ENCODE results near the gene CUBN. TPM values are rescaled to one million over a fixed set of nuclear protein-coding genes. Genes with fewer than 3 reads are reported as not detected.

The CUBN gene
- total RNA-seq, 1 donor from 2014 or later: 0.32 TPM

DNA sequence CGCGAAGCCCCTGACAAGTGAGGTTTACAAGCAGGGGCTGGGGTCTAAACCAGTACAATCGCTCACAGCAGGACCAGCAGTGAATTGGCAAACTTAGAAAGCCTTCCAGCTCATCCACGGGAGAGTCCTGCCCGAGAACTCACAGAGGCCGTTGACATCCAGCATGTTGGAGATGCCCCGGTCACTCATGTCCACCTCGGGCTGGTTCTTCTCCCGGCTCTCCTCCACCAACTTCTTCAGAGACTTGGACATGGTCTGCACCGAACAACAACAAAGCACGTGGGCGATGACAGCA is 312.8 kb downstream of the CUBN start:
- H3K27ac Mint-ChIP-seq (ENCODE audit: unreplicated experiment): peak overlapping the region; percentile 91

GRCh38 chr10:16816171-16816570 is 313.4 kb downstream of the CUBN start:
- Mint-ChIP-seq H3K4me3 (ENCODE audit: unreplicated experiment) (peak overlapping the region; percentile 98), H3K9me3 (ENCODE audit: unreplicated experiment) (peaks cover 3% of the 10 kb centered on the region), H3K4me1 (ENCODE audit: low read depth, unreplicated experiment) (peaks cover 10% of the 10 kb centered on the region), H3K36me3 (ENCODE audit: unreplicated experiment) (no peaks in the 10 kb centered on the region), H3K27ac (ENCODE audit: unreplicated experiment) (no peak overlapping the region), H3K27me3 (ENCODE audit: unreplicated experiment) (peaks cover 2% of the 10 kb centered on the region)
- no peak for DNase-seq
- TF ChIP-seq, protein P1, sequence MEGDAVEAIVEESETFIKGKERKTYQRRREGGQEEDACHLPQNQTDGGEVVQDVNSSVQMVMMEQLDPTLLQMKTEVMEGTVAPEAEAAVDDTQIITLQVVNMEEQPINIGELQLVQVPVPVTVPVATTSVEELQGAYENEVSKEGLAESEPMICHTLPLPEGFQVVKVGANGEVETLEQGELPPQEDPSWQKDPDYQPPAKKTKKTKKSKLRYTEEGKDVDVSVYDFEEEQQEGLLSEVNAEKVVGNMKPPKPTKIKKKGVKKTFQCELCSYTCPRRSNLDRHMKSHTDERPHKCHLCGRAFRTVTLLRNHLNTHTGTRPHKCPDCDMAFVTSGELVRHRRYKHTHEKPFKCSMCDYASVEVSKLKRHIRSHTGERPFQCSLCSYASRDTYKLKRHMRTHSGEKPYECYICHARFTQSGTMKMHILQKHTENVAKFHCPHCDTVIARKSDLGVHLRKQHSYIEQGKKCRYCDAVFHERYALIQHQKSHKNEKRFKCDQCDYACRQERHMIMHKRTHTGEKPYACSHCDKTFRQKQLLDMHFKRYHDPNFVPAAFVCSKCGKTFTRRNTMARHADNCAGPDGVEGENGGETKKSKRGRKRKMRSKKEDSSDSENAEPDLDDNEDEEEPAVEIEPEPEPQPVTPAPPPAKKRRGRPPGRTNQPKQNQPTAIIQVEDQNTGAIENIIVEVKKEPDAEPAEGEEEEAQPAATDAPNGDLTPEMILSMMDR (IDR thresholded peaks at IDR 0.05; ENCODE audit: partially characterized antibody, unreplicated experiment): no peak

More for the DNA sequence above, 312.8 kb downstream of the CUBN start:
- peaks cover 4% of the 10 kb centered on the region for H3K36me3 Mint-ChIP-seq (ENCODE audit: unreplicated experiment)
- no peak for DNase-seq
- H3K9me3 Mint-ChIP-seq (ENCODE audit: unreplicated experiment): peaks cover 3% of the 10 kb centered on the region
- peaks cover 4% of the 10 kb centered on the region for H3K27me3 Mint-ChIP-seq (ENCODE audit: unreplicated experiment)
- peak overlapping the region; percentile 98 for H3K4me3 Mint-ChIP-seq (ENCODE audit: unreplicated experiment)
- H3K4me1 Mint-ChIP-seq (ENCODE audit: low read depth, unreplicated experiment): peaks cover 8% of the 10 kb centered on the region
- TF ChIP-seq, protein P1 (IDR thresholded peaks at IDR 0.05; ENCODE audit: partially characterized antibody, unreplicated experiment): no peak

- Mint-ChIP-seq H3K9me3 (ENCODE audit: unreplicated experiment) (peaks cover 4% of the 10 kb centered on the region), H3K27ac (ENCODE audit: unreplicated experiment) (no peak overlapping the region), H3K27me3 (ENCODE audit: unreplicated experiment) (peaks cover 2% of the 10 kb centered on the region), H3K4me3 (ENCODE audit: unreplicated experiment) (no peak overlapping the region), H3K36me3 (ENCODE audit: unreplicated experiment) (no peaks in the 10 kb centered on the region), H3K4me1 (ENCODE audit: low read depth, unreplicated experiment) (peaks cover 10% of the 10 kb centered on the region)
- DNase-seq: no peak
- TF ChIP-seq, protein P1 (IDR thresholded peaks at IDR 0.05; ENCODE audit: partially characterized antibody, unreplicated experiment): no peak
These were observed 315.6 kb downstream of the CUBN start for GRCh38 chr10:16814012-16814411.

DNA sequence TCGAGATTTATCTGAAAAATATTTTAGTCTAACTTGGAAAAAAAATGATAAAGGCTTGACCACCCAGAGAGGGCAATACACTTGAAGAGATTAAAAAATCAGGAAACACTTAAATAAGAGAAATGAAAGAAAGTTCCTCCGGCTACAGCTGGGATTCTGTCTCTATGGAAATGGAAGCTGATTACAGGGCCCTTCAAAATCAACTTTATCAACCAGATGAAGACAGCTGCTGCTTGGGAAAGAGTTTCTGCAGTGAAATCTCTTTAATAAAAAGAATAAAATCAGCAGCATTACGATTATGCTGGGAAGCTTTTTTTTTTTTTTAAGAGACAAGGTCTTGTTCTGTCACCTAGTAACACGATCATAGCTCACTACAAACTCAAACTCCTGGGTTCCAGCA is 316.9 kb downstream of the CUBN start:
- Mint-ChIP-seq H3K27me3 (ENCODE audit: unreplicated experiment) (peaks cover 2% of the 10 kb centered on the region), H3K36me3 (ENCODE audit: unreplicated experiment) (no peaks in the 10 kb centered on the region), H3K9me3 (ENCODE audit: unreplicated experiment) (peaks cover 4% of the 10 kb centered on the region), H3K27ac (ENCODE audit: unreplicated experiment) (no peak overlapping the region), H3K4me1 (ENCODE audit: low read depth, unreplicated experiment) (peaks cover 7% of the 10 kb centered on the region), H3K4me3 (ENCODE audit: unreplicated experiment) (no peak overlapping the region)
- no peak for DNase-seq
- TF ChIP-seq, protein P1 (IDR thresholded peaks at IDR 0.05; ENCODE audit: partially characterized antibody, unreplicated experiment): no peak

DNA sequence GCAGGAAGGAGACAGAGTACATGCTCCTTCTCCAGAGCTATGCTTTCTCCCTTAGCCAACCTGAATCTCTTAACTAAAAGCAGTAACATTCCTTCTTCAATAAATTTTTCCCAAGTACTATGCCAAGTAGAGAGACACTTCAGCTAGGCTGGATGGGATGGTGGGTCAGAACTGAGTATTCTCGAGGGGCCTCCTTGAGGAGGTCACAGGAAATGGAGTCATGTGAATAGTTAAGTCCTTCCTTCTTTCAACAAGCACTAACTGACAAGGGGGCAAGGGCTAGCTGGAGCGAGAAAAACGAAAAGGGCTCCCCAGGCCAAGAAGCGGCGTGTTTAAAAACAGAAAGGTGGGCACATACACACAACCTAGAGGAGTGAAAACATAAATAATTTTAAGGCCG is 317.8 kb downstream of the CUBN start:
- TF ChIP-seq, protein P1 (IDR thresholded peaks at IDR 0.05; ENCODE audit: partially characterized antibody, unreplicated experiment): no peak
- DNase-seq: no peak
- no peak overlapping the region for H3K27ac Mint-ChIP-seq (ENCODE audit: unreplicated experiment)
- H3K4me1 Mint-ChIP-seq (ENCODE audit: low read depth, unreplicated experiment): peaks cover 7% of the 10 kb centered on the region
- peaks cover 4% of the 10 kb centered on the region for H3K9me3 Mint-ChIP-seq (ENCODE audit: unreplicated experiment)
- H3K4me3 Mint-ChIP-seq (ENCODE audit: unreplicated experiment): no peak overlapping the region
- H3K27me3 Mint-ChIP-seq (ENCODE audit: unreplicated experiment): peaks cover 2% of the 10 kb centered on the region
- H3K36me3 Mint-ChIP-seq (ENCODE audit: unreplicated experiment): no peaks in the 10 kb centered on the region
